Heart left ventricle (tissue), 16 donors: Measurements from ENCODE around the gene SPAG4. TPM values are rescaled to one million over a fixed set of nuclear protein-coding genes. Genes with fewer than 3 reads are reported as not detected.
A peak's percentile ranks its signal among the peaks of the same experiment; 100 is the strongest.

Source experiments
- ATAC-seq, 4 donors: fragments of 200-7000 bp; cut with Tn5 transposase; one replicate each; pipeline ENCODE4 v1.9.1; 2020 to 2022; ENCODE audit warnings: moderate library complexity in 4 of 4, mild to moderate bottlenecking in 3 of 4, moderate number of reproducible peaks in 1 of 4
- DNase-seq, 5 donors: peaks; one replicate each; pipeline ENCODE4 v3.0.0-alpha.2; 2020
- H3K27ac ChIP-seq, 12 donors: fragments of 200-600 bp; sonication (generic) in 4 of 12; one replicate each; pipeline versions ENCODE4 v1.5.0 to v1.8.0; 2016 to 2022; ENCODE audit warnings: mild to moderate bottlenecking in 2 of 12
- H3K27me3 ChIP-seq, 9 donors: fragments of 200-600 bp; sonication (generic) in 2 of 9; one replicate each; pipeline versions ENCODE4 v1.5.1 to v1.8.0; 2016 to 2022; ENCODE audit warnings: mild to moderate bottlenecking in 3 of 9
- H3K36me3 ChIP-seq, 9 donors: fragments of 200-600 bp; sonication (generic) in 2 of 9; one replicate each; pipeline versions ENCODE4 v1.5.0 to v1.8.0; 2018 to 2022; ENCODE audit warnings: mild to moderate bottlenecking in 2 of 9
- H3K4me1 ChIP-seq, 12 donors: fragments of 200-600 bp; sonication (generic) in 4 of 12; one replicate each; pipeline versions ENCODE4 v1.5.0 to v1.8.0; 2016 to 2022; ENCODE audit warnings: mild to moderate bottlenecking in 3 of 12
- H3K4me3 ChIP-seq, 12 donors: fragments of 200-600 bp; sonication (generic) in 4 of 12; one replicate each; pipeline versions ENCODE4 v1.5.0 to v1.8.0; 2017 to 2022; ENCODE audit warnings: mild to moderate bottlenecking in 9 of 12, moderate library complexity in 4 of 12
- H3K9me3 ChIP-seq, 12 donors: fragments of 200-600 bp; sonication (generic) in 4 of 12; one replicate each; pipeline versions ENCODE4 v1.5.0 to v1.8.0; 2016 to 2022; ENCODE audit warnings: mild to moderate bottlenecking in 1 of 12
- POLR2A ChIP-seq, 2 donors: fragments of 450-650 bp; IDR thresholded peaks; one replicate each; pipeline ENCODE4 v1.6.1; 2017; ENCODE audit warnings: antibody characterized with exemption in 2 of 2, mild to moderate bottlenecking in 2 of 2, moderate library complexity in 2 of 2
- whole genome bisulfite sequencing, 4 donors: extraction: QIAGEN DNeasy Blood & Tissue Kit in 2 of 4; methylation state at CpG; one replicate each; pipeline versions ENCODE4 v1.1.5 to v1.1.7; 2013 to 2018; 5-methylcytosine and 5-hydroxymethylcytosine counted together
- intact Hi-C, 10 donors: fragments of 100-400 bp; cut with DNase I; formaldehyde crosslinking; loops; one replicate each; pipeline versions ENCODE4 v1.11.1 to v1.14.2; 2022
- polyA plus RNA-seq, 2 donors: library from polyadenylated mRNA; stranded (reverse); fragments of 200-250 nt; gene quantifications; one replicate each; pipeline ENCODE4 v1.2.3, GENCODE V29; 2013
- total RNA-seq, 9 donors: library from RNA; depleted of rRNA in 2 of 9; stranded (reverse); fragments of >200 nt in 2 of 9; fragmentation: NEBNext Ultra II Directional in 3 of 9; extraction: Animal tissue kit (Norgen Biotek cat#: 25700) in 3 of 9; gene quantifications; one replicate each; pipeline versions ENCODE4 v1.1.0 to v1.2.4, GENCODE V29; 2016 to 2023
- TF ChIP-seq, protein P1 (sequence below), 12 donors: fragments of 200-600 bp; sonication (generic) in 4 of 12; IDR thresholded peaks; one replicate each; pipeline versions ENCODE4 v1.5.0 to v1.8.0; 2018 to 2022; ENCODE audit warnings: antibody characterized with exemption in 12 of 12, mild to moderate bottlenecking in 5 of 12
- donor health status: ischemic (EF 13 %, LVEDD 7.1; RV severe dilation, severe dysfunction).
- donor health status: healthy with polysubstance abuse.
- donor health status: DM: no; HTN: yes; CAD: no.
- donor health status: DM: no; HTN: no; CAD: no.
- donor health status: ischemic (EF 25% LVEDD 6.9; RV normal size, moderate dysfunction).
- donor health status: ischemic (EF 25% LVEDD 5.7; RV mildly dilated, moderate dysfunction).
- donor health status: healthy.
- donor health status: DM: yes; HTN: yes; CAD: no.
- donor health status: ischemic (EF 35%, LVEDD 5.7; RV mildly dilated, moderate dysfunction).
- donor health status: nonischemic (EF 11% LVEDD 7.7; RV severe dilation, severe dysfunction).
- donor health status: DM: yes; HTN: yes; CAD: no.
- donor health status: PGD.
- donor health status: ischemic (EF 29% LVEDD 5.4; RV normal size, mild dysfunction).
- donor health status: nonischemic (EF 23%, LVEDD 6.1; RV moderate dilation, normal function).

SPAG4 gene
- total and polyA plus RNA-seq, 11 donors, result 1.1 to 6.9 (median 4.5) TPM

DNA sequence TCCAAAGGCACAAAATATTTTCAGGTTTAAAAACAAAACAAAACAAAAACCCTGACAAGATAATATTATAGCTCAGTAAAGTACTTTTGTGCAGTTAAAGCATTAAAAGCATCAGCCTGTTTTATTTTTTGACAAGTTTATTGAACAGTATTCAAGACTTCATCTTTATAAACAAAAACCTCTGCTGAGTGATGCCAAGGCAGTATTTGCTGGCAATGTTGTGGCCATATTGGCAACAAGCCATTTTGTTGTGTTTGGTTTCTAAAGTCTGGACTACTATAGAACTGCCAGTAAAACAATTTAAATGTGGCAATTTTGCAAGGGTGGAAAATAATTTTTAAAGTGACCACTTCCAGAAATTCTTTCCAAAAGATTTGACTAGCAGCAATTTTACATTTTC lies 33.2 kb downstream of the SPAG4 start:
- peak overlapping the region in 1 of 12 donors; percentile 26 for H3K27ac ChIP-seq
- H3K4me1 ChIP-seq, result peaks cover 0 to 37% (median 18%) of the 10 kb centered on the region in 12 donors
- no peak for TF ChIP-seq POLR2A (IDR thresholded peaks at IDR 0.05)
- TF ChIP-seq, protein P1, sequence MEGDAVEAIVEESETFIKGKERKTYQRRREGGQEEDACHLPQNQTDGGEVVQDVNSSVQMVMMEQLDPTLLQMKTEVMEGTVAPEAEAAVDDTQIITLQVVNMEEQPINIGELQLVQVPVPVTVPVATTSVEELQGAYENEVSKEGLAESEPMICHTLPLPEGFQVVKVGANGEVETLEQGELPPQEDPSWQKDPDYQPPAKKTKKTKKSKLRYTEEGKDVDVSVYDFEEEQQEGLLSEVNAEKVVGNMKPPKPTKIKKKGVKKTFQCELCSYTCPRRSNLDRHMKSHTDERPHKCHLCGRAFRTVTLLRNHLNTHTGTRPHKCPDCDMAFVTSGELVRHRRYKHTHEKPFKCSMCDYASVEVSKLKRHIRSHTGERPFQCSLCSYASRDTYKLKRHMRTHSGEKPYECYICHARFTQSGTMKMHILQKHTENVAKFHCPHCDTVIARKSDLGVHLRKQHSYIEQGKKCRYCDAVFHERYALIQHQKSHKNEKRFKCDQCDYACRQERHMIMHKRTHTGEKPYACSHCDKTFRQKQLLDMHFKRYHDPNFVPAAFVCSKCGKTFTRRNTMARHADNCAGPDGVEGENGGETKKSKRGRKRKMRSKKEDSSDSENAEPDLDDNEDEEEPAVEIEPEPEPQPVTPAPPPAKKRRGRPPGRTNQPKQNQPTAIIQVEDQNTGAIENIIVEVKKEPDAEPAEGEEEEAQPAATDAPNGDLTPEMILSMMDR (IDR thresholded peaks at IDR 0.05), result no peak
- ATAC-seq, result no peak
- no peak for DNase-seq
- no peaks in the 10 kb centered on the region for H3K9me3 ChIP-seq
- no peaks in the 10 kb centered on the region for H3K27me3 ChIP-seq
- H3K36me3 ChIP-seq, result peaks cover 0 to 45% (median 15%) of the 10 kb centered on the region in 9 donors
- intact Hi-C loops, result no loop called here
- H3K4me3 ChIP-seq, result no peak overlapping the region

- Histone ChIP-seq H3K4me1 (peaks cover 0 to 37% (median 19%) of the 10 kb centered on the region in 12 donors), H3K27ac (no peak overlapping the region), H3K27me3 (no peaks in the 10 kb centered on the region), H3K36me3 (peaks cover 0 to 63% (median 29%) of the 10 kb centered on the region in 9 donors), H3K9me3 (no peaks in the 10 kb centered on the region), H3K4me3 (no peak overlapping the region)
- no peak for DNase-seq
- no peak for TF ChIP-seq POLR2A (IDR thresholded peaks at IDR 0.05)
- TF ChIP-seq, protein P1 (IDR thresholded peaks at IDR 0.05), result no peak
- WGBS, 4 donors, result 75 to 84% (median 79%) methylated on average over 3 of the region's 3 CpGs
- ATAC-seq, result no peak
- intact Hi-C loops, result no loop called here
Observed at GRCh38 chr20:35650632-35651031, 35.0 kb downstream of the SPAG4 start.

DNA sequence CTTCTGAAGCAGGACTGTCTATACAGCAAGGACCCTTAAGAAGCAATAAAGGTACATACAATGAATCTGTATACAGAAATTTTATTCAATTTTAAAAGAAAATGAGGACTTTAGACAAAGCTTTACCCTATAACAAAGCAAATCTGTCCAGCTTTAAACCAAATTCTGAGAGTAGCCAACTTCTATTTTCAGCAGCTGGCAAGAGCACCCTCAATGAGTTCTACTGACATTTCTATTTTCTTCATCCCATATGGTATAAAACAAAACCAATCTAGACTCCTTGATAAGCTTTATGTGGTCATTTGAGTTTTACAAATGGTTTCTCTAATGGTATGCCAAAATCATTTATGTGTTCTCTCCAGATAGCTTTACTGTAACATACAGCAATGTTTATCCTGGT lies 36.3 kb downstream of the SPAG4 start:
- H3K27ac ChIP-seq, result no peak overlapping the region
- H3K9me3 ChIP-seq, result no peaks in the 10 kb centered on the region
- H3K27me3 ChIP-seq, result no peaks in the 10 kb centered on the region
- intact Hi-C loops, result no loop called here
- H3K36me3 ChIP-seq, result peaks cover 0 to 64% (median 33%) of the 10 kb centered on the region in 9 donors
- DNase-seq (no peak), ATAC-seq (no peak)
- peaks cover 0 to 37% (median 18%) of the 10 kb centered on the region in 12 donors for H3K4me1 ChIP-seq
- TF ChIP-seq, protein P1 (IDR thresholded peaks at IDR 0.05), result no peak
- no peak for TF ChIP-seq POLR2A (IDR thresholded peaks at IDR 0.05)
- H3K4me3 ChIP-seq, result no peak overlapping the region

DNA sequence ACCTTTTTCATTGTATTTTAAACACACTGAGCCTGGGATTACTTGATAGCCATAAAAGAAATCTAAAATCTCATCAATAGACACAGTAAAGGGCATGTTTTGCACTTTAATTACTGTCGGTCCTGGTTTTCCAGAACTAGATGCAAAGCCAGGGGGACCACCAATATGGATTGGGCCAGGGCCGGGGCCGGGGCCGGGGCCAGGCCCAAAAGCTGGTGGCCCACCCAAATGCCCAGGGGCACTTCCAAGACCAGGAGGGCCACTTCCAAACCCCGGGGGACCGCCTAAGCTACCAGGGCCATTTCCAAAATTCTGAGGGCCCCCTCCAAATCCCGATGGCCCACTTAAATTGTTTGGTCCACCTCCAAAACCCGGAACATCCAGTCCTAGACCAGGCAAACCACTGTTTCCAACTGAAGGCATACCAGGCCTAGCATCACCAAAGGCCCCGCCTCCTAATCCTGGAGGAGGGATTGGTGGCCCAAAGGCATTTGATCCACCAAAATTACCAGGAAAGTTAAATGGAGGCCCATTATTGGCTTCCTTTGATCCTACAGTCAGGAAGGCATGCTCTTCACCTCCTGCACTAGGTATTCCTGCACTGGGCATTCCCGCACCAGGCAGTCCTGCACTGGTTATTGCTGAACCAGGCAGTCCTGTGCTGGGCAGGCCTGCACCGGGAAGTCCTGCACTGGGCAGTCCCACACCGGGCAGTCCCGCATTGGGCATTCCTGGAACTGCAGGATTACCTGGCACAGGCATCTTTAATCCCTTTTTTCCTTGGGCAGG lies 37.2 kb downstream of the SPAG4 start:
- Histone ChIP-seq H3K27me3 (no peaks in the 10 kb centered on the region), H3K27ac (no peak overlapping the region), H3K4me3 (no peak overlapping the region), H3K36me3 (peaks cover 0 to 58% (median 33%) of the 10 kb centered on the region in 9 donors), H3K9me3 (no peaks in the 10 kb centered on the region), H3K4me1 (peaks cover 0 to 46% (median 27%) of the 10 kb centered on the region in 12 donors)
- ATAC-seq (peak in 1 of 4 donors; percentile 34), DNase-seq (no peak)
- WGBS, 4 donors, result 96 to 100% (median 98%) methylated on average over 13 of the region's 13 CpGs
- TF ChIP-seq, protein P1 (IDR thresholded peaks at IDR 0.05), result no peak
- no peak for TF ChIP-seq POLR2A (IDR thresholded peaks at IDR 0.05)
- intact Hi-C loops, result no loop called here
